WTC11 (cell line): ENCODE data around the gene OR1K1.

ENCODE experiments used
- CREB1 ChIP-seq: sonication (generic); formaldehyde crosslinking; IDR thresholded peaks from 2 replicates; pipeline ENCODE4 v1.8.0; 2023; ENCODE audit warnings: mild to moderate bottlenecking, missing genetic modification reagents
- TF ChIP-seq, protein P1 (sequence below): fragments of 200-600 bp; IDR thresholded peaks from 2 replicates; pipeline ENCODE4 v1.8.0; 2022; ENCODE audit warnings: antibody characterized with exemption
- TF ChIP-seq, protein P2 (sequence below): sonication (generic); formaldehyde crosslinking; IDR thresholded peaks from 2 replicates; pipeline ENCODE4 v1.8.0; 2022; ENCODE audit warnings: mild to moderate bottlenecking, missing genetic modification reagents
- TF ChIP-seq, protein P3 (sequence below): sonication (generic); formaldehyde crosslinking; IDR thresholded peaks from 2 replicates; pipeline ENCODE4 v1.8.0; 2022; ENCODE audit warnings: missing genetic modification reagents

DNA sequence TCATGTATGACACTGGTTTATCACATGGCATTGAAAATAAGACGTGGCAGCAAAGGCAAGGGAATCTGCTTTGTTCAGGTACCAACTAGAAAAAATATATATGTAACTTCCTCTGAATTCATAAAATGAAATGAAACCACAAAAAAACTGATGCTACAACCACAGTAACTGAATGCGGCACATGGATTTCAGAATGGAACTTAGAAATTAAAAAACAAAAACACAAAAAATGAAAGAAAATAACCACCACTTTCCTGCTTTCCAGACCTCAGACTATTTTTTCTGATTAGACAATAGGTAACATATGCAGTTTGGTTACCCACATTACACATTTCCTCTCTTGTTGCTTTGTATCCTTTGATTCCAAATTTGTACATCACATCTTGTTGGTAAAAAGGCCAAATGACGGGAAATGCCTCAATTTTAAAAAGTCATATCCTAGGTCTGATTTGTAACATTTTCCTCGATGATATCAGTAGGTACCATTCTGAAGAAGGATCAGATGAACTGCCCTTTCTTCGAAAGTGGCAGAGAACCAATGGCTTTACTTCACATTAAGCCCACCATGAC is 46.5 kb downstream of the OR1K1 start:
- TF ChIP-seq, protein P1, sequence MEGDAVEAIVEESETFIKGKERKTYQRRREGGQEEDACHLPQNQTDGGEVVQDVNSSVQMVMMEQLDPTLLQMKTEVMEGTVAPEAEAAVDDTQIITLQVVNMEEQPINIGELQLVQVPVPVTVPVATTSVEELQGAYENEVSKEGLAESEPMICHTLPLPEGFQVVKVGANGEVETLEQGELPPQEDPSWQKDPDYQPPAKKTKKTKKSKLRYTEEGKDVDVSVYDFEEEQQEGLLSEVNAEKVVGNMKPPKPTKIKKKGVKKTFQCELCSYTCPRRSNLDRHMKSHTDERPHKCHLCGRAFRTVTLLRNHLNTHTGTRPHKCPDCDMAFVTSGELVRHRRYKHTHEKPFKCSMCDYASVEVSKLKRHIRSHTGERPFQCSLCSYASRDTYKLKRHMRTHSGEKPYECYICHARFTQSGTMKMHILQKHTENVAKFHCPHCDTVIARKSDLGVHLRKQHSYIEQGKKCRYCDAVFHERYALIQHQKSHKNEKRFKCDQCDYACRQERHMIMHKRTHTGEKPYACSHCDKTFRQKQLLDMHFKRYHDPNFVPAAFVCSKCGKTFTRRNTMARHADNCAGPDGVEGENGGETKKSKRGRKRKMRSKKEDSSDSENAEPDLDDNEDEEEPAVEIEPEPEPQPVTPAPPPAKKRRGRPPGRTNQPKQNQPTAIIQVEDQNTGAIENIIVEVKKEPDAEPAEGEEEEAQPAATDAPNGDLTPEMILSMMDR: no peak
- TF ChIP-seq, protein P2, sequence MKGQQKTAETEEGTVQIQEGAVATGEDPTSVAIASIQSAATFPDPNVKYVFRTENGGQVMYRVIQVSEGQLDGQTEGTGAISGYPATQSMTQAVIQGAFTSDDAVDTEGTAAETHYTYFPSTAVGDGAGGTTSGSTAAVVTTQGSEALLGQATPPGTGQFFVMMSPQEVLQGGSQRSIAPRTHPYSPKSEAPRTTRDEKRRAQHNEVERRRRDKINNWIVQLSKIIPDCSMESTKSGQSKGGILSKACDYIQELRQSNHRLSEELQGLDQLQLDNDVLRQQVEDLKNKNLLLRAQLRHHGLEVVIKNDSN (CRISPR knock-in tag): no peak
- TF ChIP-seq, protein P3, sequence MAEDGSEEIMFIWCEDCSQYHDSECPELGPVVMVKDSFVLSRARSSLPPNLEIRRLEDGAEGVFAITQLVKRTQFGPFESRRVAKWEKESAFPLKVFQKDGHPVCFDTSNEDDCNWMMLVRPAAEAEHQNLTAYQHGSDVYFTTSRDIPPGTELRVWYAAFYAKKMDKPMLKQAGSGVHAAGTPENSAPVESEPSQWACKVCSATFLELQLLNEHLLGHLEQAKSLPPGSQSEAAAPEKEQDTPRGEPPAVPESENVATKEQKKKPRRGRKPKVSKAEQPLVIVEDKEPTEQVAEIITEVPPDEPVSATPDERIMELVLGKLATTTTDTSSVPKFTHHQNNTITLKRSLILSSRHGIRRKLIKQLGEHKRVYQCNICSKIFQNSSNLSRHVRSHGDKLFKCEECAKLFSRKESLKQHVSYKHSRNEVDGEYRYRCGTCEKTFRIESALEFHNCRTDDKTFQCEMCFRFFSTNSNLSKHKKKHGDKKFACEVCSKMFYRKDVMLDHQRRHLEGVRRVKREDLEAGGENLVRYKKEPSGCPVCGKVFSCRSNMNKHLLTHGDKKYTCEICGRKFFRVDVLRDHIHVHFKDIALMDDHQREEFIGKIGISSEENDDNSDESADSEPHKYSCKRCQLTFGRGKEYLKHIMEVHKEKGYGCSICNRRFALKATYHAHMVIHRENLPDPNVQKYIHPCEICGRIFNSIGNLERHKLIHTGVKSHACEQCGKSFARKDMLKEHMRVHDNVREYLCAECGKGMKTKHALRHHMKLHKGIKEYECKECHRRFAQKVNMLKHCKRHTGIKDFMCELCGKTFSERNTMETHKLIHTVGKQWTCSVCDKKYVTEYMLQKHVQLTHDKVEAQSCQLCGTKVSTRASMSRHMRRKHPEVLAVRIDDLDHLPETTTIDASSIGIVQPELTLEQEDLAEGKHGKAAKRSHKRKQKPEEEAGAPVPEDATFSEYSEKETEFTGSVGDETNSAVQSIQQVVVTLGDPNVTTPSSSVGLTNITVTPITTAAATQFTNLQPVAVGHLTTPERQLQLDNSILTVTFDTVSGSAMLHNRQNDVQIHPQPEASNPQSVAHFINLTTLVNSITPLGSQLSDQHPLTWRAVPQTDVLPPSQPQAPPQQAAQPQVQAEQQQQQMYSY (CRISPR knock-in tag): no peak
- TF ChIP-seq CREB1 (CRISPR knock-in tag): no peak
